GM12864 (cell line): Measurements from ENCODE around the gene TSPAN14.

Experiments
- DNase-seq: peaks from one replicate; pipeline ENCODE4 v3.0.0-alpha.2; 2011; ENCODE audit warnings: low read depth
- H3K4me3 ChIP-seq: 2 replicates; pipeline ENCODE4 v1.5.1; 2011; ENCODE audit warnings: mild to moderate bottlenecking, low read depth, low read length, control low read depth
- TF ChIP-seq, protein P1 (sequence below): IDR thresholded peaks from 2 replicates; pipeline ENCODE4 v1.5.1; 2011; ENCODE audit warnings: low read depth, mild to moderate bottlenecking, moderate library complexity, low read length, control low read depth, inconsistent platforms; ENCODE audit errors: missing control alignments

TSPAN14 gene

DNA sequence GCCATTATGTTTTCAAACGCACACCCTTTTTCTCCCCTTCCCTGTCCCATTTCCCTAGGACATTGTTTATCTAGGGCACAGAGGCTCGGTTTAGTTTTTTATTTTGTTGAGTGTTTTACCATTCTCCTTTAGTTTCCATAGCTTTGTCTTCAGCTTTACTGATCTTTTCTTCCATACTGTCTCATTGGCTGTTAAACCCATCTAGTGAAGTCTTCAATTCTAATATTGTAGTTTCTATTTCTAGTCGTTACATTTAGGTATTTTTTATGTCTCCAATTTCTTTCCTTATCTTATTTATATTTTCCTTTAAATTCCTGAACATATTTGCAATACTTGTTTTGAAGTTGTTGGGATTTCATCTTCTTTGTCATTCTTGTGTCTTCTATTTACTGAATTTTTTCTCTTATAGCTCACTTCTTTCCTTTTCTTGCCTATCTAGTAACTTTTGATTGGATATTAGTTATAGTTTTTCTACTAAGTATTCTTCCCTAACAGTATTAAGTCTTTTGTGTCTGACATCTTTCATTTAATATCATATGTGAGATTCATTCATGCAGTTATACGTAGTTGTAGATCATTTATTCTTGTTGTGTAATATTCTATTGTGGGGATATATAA lies 42.6 kb downstream of the TSPAN14 start:
- TF ChIP-seq, protein P1, sequence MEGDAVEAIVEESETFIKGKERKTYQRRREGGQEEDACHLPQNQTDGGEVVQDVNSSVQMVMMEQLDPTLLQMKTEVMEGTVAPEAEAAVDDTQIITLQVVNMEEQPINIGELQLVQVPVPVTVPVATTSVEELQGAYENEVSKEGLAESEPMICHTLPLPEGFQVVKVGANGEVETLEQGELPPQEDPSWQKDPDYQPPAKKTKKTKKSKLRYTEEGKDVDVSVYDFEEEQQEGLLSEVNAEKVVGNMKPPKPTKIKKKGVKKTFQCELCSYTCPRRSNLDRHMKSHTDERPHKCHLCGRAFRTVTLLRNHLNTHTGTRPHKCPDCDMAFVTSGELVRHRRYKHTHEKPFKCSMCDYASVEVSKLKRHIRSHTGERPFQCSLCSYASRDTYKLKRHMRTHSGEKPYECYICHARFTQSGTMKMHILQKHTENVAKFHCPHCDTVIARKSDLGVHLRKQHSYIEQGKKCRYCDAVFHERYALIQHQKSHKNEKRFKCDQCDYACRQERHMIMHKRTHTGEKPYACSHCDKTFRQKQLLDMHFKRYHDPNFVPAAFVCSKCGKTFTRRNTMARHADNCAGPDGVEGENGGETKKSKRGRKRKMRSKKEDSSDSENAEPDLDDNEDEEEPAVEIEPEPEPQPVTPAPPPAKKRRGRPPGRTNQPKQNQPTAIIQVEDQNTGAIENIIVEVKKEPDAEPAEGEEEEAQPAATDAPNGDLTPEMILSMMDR: no peak

DNA sequence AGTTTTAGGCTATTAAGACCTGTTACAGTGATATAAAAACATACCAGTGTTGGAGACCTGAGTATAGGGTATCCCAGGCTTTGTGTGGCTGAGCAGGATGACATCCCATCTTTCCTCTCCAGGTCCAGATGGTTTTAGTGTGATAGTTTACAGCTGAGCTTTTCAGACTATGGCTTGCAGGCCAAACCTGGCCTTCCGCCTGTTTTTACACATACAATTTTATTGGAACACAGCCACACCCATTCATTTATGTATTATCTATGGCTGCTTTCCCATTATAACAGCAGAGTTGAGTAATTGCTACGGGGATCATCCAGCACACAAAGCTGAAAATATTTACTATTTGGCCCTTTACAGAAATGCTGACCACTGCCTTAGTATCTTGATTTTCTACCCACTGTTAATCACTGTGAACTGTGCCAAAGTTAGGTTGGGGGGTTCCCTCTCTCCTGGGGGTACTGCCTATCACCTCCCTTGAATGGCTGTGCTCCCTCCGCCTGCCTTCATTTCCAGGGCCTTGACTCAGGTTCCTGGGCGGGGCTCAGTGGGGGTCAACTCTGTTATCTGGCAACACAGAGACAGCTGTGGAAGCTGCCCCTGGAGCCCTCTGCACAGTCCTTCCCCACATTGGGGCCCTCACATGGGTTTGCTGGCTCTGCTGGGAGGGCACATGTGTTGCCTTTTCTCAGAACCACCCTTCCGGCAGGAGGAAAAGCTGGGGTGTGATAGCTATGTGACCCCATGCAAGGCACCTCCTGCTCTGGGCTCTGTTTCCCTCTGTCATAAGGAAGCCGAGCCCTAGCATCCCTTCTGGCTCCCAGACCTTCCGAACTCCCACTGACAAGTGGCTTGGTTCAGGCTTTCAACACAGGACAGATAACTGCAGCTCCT lies 43.3 kb downstream of the TSPAN14 start:
- no peak for DNase-seq
- no peak overlapping the region for H3K4me3 ChIP-seq
- TF ChIP-seq, protein P1: no peak

More for the DNA sequence above, 42.6 kb downstream of the TSPAN14 start:
- H3K4me3 ChIP-seq: no peak overlapping the region
- no peak for DNase-seq

DNA sequence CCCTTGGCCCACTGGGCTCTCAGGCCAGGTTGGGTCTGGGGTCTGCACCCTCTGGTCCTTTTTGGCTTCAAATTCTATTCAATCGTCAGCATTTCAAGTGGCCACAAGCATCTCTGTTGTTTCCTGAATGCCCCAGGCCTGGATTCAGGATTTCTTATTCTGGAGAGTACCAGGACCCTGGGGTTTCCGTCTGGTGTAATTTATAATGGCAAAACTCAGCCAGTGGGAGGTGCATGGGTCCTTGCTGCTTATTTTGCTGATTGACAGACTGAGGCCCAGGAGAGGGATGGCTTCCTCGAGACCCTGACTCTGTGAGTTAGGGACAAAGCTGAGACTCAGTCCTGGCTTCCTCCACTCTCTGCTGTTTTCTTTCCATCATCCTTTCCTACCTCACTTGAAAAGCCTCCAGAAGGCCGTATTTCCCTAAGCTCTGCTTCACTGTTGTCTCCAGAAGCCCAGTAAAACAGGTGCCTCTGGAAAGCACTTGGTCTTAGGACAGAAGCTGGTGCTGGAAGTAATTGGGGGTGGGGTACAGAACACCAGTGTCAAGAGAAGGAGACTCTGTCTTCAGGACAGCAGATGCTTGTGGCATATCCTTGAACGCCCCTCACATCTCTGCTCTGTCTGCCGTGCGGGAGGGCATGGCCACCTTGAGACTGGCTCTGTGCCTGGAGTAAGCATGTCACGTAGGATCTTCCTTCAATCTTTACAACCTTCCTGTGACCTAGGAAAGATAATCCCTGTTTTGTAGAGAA lies 44.1 kb downstream of the TSPAN14 start:
- DNase-seq: no peak
- no peak overlapping the region for H3K4me3 ChIP-seq
- TF ChIP-seq, protein P1: no peak

DNA sequence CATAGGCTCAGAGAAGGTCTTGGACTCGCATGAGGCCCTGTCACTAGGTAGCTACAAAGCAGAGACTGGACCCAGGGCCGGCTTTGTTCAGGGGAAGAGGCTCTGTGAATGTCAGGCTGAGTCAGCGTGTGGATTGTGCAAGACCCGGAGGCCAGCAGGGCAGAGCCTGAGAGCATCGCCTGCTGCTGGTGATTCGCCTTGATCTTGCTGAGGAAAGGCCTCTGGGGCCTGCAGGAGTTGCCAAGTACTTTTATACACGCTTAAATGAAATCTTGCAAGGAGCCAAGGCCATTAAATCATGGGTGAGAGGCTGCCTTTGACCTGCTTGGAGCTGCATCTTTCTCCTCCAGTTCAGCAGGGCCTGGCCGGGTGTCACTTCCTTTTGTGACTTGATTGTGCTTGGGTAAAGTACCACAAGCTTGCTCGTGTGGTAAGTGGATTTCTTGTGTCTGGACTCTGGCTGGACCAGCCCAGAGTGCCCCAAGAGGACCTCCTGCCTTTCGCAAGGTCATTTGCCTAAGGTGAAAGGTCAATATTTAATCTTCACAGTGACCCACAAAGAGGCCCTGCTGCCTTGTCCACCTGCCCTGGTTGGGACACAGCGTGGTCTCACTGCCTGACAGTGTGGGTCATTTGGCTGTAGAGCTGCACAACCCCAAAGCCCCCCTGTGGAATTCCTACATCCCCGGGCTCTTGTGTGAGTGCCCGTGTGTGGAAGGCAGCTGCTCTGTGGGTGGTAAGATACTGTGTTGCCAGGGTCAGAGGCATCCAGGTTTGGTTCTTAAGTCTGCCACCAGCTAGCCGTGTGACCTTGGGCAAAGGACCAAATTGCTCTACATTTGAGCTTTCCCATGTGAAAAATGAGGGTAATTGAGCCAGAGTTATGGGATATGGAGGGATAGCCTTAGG lies 45.0 kb downstream of the TSPAN14 start:
- no peak for DNase-seq
- TF ChIP-seq, protein P1: no peak
- no peak overlapping the region for H3K4me3 ChIP-seq

DNA sequence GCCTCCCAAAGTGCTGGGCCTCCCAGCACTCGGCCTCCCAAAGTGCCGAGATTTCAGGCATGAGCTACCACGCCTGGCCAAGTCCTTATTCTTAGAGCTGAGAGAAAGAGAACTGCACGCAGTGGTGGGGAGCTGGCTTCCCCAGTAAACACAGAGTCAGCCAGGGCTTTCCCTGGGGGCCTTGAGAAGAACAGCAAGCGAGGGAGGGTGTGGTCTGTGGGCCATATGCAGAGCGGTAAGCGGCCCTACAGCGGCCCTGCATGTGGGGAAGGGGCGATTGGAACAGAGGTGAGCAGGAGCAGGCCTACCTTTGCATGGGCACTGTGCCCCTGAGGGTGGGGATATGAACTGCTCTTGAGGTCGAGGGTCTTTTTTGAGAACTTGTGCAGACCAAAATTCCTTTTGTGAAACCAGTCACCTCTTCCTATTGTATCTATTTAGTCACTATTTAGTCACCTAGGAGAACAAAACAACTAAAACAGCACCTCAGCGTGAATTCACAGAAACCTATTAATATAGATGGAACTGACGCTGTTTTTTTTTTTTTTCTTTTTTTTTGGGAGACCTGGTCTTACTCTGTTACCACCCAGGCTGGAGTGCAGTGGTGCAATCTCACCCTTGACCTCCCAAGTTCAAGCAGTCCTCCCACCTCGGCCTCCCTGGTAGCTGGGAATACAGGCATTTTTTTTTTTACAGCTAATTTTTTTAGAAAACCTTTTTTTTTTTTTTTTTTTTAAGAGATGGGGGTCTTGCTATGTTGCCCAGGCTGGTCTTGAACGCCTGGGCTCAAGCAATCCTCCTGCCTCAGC lies 46.7 kb downstream of the TSPAN14 start:
- DNase-seq: no peak
- TF ChIP-seq, protein P1: no peak
- no peak overlapping the region for H3K4me3 ChIP-seq

DNA sequence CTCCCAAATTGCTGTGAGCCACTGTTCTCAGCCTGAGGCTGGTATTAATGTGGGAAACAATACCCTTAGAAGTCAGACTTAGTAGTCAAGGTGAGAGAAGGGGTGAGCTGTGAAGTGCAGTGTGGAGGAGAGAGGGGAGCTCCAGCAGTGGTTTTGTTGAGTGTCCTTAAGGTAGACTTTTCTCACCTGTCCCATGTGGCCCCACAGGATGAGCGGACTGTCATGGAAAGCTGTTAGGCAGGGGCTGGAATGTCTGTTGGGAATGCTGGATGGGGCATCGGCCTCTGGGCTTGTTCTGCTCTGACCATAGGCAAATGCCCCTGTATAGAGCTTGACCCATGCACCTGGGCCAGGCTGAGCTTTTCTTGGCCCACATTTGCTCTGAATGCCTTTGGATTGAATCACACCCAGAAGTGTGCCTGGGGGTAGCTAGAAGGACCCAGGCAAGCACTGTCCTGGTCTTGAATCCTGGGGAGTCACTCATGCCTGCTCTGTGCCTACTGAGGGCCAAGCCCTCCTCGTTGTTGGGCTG lies 47.3 kb downstream of the TSPAN14 start:
- H3K4me3 ChIP-seq: no peak overlapping the region
- TF ChIP-seq, protein P1: no peak
- no peak for DNase-seq
